HL-60/S4 treated with phorbol 12-myristate 13-acetate at 8.2 ng/mL for 4 days and 3 days (cell line): ENCODE measurements around the gene PAX2.

Experiments
- in situ Hi-C: fragments of 300-500 bp; cut with MboI; formaldehyde crosslinking; loops from 2 replicates; pipeline ENCODE4 v1.15.0; 2022; ENCODE audit warnings: low sequenced_read_pairs

Gene PAX2

GRCh38 chr10:100723770-100724530 lies 21.4 kb upstream of the PAX2 start:
- in situ Hi-C loops: no loop called here

GRCh38 chr10:100724531-100725027 lies 20.8 kb upstream of the PAX2 start:
- in situ Hi-C loops: no loop called here

GRCh38 chr10:100725071-100725471 lies 20.3 kb upstream of the PAX2 start:
- in situ Hi-C loops: no loop called here

GRCh38 chr10:100725869-100726426 lies 19.4 kb upstream of the PAX2 start:
- in situ Hi-C loops: no loop called here

DNA sequence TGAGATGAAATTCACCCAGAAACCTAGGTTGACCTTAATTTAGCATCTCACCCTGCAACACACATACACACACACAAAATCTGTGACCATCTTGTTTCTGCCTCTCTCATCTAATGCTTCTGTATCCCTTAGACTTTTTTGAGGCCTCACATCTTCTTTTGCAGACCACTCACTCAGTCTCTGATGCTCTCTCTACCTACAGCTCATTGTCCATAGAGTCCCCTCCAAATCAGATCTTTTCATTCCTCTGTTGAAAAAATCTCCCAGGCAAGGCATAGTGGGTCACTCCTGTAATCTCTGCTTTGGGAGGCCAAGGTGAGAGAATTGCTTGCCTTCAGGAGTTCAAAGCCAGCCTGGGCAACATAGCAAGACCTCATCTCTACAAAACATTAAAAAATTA lies 17.6 kb upstream of the PAX2 start:
- in situ Hi-C loops: no loop called here

- in situ Hi-C loops: no loop called here
Measured at GRCh38 chr10:100728928-100729861, 16.2 kb upstream of the PAX2 start.

GRCh38 chr10:100729862-100730724 lies 15.3 kb upstream of the PAX2 start:
- in situ Hi-C loops: no loop called here

GRCh38 chr10:100730725-100731406 lies 14.5 kb upstream of the PAX2 start:
- in situ Hi-C loops: no loop called here

DNA sequence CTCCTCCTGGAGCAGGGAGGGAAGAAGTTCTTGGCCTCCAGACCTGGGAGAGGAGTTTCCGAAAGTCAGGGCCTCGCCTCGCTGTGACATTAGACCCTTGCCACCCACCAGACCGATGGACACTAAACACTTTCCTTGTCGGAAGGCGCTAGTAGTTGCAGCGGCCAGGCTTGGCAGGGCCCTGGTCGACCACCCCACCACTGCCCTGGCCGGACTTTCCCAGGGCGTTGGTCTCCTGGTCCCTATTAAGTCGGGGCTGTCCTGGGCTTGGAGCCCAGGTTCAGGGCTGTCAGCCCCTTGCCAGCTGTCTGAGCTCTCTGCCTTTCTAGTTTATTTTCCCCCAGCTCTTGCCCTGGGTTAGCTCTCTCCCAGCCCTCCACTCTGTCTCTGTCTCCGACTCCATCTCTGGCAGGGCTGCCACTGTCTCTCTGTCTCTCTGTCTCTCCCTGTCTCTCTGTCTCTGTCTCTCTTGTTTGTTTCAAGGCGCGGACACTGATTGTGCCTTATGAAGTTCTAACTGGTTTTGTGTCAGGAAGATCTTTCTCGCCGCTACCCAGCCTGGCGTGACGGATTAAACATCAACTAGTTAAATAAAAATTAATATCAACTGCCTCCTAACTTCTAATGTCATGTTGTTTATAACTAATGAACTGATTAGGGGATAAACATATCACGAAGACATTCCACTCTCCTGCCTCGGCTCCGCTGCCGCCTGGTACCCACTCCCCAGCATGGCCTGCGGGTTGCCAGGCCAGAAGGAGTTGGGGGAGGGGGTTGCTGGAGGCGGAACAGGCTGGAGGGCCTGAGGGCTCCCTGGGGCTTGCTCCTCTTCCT lies 13.8 kb upstream of the PAX2 start:
- in situ Hi-C loops: no loop called here

DNA sequence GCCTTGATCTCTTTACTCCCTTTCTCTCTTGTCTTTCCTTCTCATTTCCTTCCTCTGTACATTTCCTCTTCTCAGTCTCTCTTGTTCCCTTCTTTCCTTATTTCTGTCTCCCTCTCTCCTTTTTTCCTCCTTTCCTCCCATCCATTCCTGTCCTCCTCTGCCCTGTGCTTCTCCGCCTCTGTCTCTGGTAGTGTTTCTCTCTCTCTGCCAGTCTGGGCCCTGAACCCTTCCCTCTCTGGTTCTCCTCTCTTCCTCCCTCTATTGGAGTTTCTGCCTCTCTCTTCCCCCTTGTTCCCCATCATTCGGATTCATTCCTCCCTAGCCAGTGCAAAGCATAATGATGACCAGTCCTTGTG lies 13.2 kb upstream of the PAX2 start:
- in situ Hi-C loops: no loop called here

- in situ Hi-C loops: no loop called here
Measured at GRCh38 chr10:100733329-100733728, 12.1 kb upstream of the PAX2 start.

DNA sequence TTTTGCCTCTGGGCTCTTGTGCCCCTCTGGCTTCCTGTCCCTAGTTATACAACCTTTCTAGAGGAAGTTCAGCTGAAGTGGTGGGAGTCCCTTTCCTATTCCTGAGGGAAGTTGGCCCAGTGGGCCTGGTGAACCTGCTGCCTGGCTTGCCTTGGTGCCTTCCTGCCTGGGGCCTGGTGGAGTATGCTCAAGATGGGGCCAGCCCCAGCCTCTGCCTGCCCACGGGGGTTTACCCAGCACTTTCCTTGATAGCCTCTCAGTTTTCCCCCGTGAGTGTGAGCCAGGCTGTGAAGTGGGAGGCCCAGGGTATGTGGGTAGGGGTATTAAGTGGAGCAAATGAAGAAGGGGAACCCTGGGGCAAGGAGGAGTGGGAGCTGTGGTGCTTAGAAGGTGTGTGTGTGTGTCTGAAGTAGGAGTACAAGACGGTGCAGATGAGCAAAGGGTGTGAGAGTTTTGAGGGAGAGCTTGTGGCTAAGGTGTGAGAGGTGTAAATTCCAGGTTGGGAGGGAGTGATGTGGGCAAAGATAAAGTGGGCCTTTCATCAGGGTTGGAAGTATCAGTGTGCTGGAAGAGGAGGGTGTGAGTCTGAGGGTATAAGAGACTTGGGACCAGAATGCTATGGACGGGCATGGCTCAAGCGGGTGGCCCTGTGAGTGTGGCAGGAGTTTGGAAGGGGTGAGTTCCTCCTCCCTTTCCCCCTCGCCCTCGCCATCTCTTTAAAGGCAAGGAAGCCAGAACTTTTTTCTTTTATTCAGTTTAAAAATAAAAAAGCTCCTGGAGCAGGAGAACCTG lies 10.9 kb upstream of the PAX2 start:
- in situ Hi-C loops: no loop called here

DNA sequence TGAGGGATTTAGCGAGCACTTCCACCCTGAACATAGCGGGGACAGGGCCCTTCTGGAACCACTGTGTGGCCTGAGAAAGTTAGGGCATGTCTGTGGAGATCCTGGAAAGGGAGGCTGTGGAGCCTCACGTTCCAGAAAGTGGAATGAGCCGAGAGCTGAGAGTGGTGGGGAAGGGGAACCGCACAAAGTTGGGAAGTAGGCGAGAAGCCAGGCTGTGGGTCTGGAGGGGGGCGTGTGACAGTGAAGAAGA lies 10.4 kb upstream of the PAX2 start:
- in situ Hi-C loops: no loop called here

- in situ Hi-C loops: no loop called here
Measured at GRCh38 chr10:100735337-100736143, 9.8 kb upstream of the PAX2 start.

- in situ Hi-C loops: no loop called here
Measured at GRCh38 chr10:100736144-100736808, 9.1 kb upstream of the PAX2 start.

DNA sequence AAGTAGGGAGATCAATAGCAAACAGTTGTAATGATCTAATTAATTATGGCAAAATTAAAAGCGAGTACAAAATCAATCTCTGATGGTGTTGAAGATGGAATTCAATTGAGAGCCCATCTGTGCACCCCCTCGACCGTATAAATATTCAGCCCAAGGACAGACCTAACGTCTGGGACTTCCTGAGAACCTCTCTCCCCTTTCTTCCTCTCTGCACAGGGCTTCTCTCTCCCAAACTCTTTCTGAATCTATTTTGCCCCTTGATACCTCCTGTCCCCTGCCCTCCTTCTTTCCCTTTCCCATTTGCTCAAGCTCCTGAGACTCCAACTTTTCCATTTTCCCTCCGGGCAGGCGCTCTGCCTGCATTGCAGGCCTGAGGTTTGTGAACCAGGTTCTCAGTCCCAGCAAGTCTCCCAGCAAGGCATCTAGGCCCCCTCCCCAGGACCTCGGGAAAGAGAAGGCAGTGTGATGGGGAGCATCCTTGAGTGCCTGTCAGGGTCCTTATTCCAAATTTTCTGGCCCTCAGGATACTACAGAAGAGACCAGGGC lies 8.5 kb upstream of the PAX2 start:
- in situ Hi-C loops: no loop called here
